K562 (cell line): Measurements from ENCODE around the gene CPOX. TPM values are rescaled to one million over a fixed set of nuclear protein-coding genes. Genes with fewer than 3 reads are reported as not detected.

Experiments used
- ATAC-seq: fragments of 200-7000 bp; cut with Tn5 transposase; 3 replicates; pipeline ENCODE4 v1.9.1; 2020; ENCODE audit warnings: moderate library complexity
- BruUV-seq: library from RNA; stranded (reverse); fragments of 400-500 nt; replicated peaks from 2 replicates; lab custom pipeline; 2021; lab: Mats Ljungman, UMichigan
- CTCF ChIA-PET: fragments of 300-600 bp; formaldehyde crosslinking; extraction: SDS; loops from one replicate; lab custom pipeline; 2021; ENCODE audit warnings: low intra/inter-chr PET ratio; lab: Yijun Ruan, JAX
- POLR2A ChIA-PET: fragments of 300-600, 350-650 bp; sonication (Branson Sonifier 250); formaldehyde crosslinking; extraction: SDS; loops from one replicate; lab custom pipeline; 2021; ENCODE audit warnings: antibody characterized with exemption, inconsistent platforms; lab: Yijun Ruan, JAX
- DNase-seq, 4 experiments: peaks; one replicate each; pipeline versions ENCODE4 v3.0.0 to v3.0.0-alpha.2; 2011 to 2018; ENCODE audit warnings: low spot score in 3 of 4, mixed read lengths in 3 of 4; ENCODE audit errors: extremely low read depth in 1 of 4
- FAIRE-seq: peaks from 2 replicates; lab custom pipeline; 2011; peaks lifted over from hg19 to GRCh38; lab: Jason Lieb, UNC
- H2AFZ ChIP-seq: 2 replicates; pipeline ENCODE4 v1.6.0; 2011; ENCODE audit warnings: low read depth, low read length, control low read depth, inconsistent platforms
- H3K27ac ChIP-seq: fragments of 200-600 bp; 3 replicates; pipeline ENCODE4 v1.8.0; 2011; ENCODE audit warnings: low read depth, mild to moderate bottlenecking, control low read depth, inconsistent platforms, low read length, moderate library complexity, mixed read lengths; ENCODE audit errors: extremely low read depth
- H3K27me3 ChIP-seq, 2 experiments: fragments of 300-600 bp in 1 of 2; 2 replicates in 1 of 2; 3 replicates in 1 of 2; pipeline versions ENCODE4 v1.6.0 to v1.8.0; 2011; ENCODE audit warnings: inconsistent platforms in 2 of 2, low read length in 2 of 2, mild to moderate bottlenecking in 1 of 2, mixed read lengths in 1 of 2, moderate library complexity in 1 of 2; ENCODE audit not compliant: control insufficient read depth in 2 of 2, insufficient read depth in 2 of 2
- H3K36me3 ChIP-seq: fragments of 300-600 bp; 3 replicates; pipeline ENCODE4 v1.8.0; 2011; ENCODE audit warnings: mild to moderate bottlenecking, low read length, inconsistent platforms; ENCODE audit not compliant: control insufficient read depth, insufficient read depth
- H3K4me1 ChIP-seq, 2 experiments: fragments of 200-600 bp in 1 of 2; replicated peaks in 1 of 2; 2 replicates in 1 of 2; 3 replicates in 1 of 2; pipeline versions ENCODE4 v1.5.1 to v1.8.0; 2011; ENCODE audit warnings: inconsistent platforms in 2 of 2, low read length in 2 of 2, mild to moderate bottlenecking in 1 of 2, mixed read lengths in 1 of 2, moderate library complexity in 1 of 2; ENCODE audit not compliant: control insufficient read depth in 2 of 2, insufficient read depth in 2 of 2
- H3K4me2 ChIP-seq: 2 replicates; pipeline ENCODE4 v1.6.1; 2011; ENCODE audit warnings: low read length, control low read depth, inconsistent platforms, mixed read lengths; ENCODE audit not compliant: insufficient read depth
- H3K4me3 ChIP-seq: fragments of 200-600 bp; sonication (generic), shearing (Covaris generic); 2 replicates; pipeline ENCODE4 v1.5.1; 2016; ENCODE audit warnings: control low read depth, inconsistent platforms
- H3K79me2 ChIP-seq: fragments of 200-600 bp; 3 replicates; pipeline ENCODE4 v1.8.0; 2011; ENCODE audit warnings: low read length, inconsistent platforms; ENCODE audit not compliant: control insufficient read depth, insufficient read depth
- H3K9ac ChIP-seq, 2 experiments: 2 replicates each; pipeline versions ENCODE4 v1.6.0 to v1.6.1; 2011; ENCODE audit warnings: low read depth in 2 of 2, low read length in 2 of 2, control low read depth in 1 of 2, inconsistent platforms in 1 of 2, mild to moderate bottlenecking in 1 of 2, mixed read lengths in 1 of 2; ENCODE audit not compliant: insufficient read depth in 1 of 2
- H3K9me1 ChIP-seq: one replicate; pipeline ENCODE4 v1.6.0; 2011; ENCODE audit warnings: inconsistent platforms, mild to moderate bottlenecking, low read length, moderate library complexity; ENCODE audit not compliant: control insufficient read depth, insufficient read depth
- H3K9me3 ChIP-seq: replicated peaks from 2 replicates; pipeline ENCODE4 v1.5.1; 2011; ENCODE audit warnings: low read depth, low read length, inconsistent platforms; ENCODE audit not compliant: control insufficient read depth, insufficient read depth
- H4K20me1 ChIP-seq: replicated peaks from 2 replicates; pipeline ENCODE4 v1.6.1; 2011; ENCODE audit warnings: low read length, inconsistent platforms, mixed read lengths; ENCODE audit not compliant: control insufficient read depth, insufficient read depth
- BRCA1 ChIP-seq, 2 experiments: fragments of 450-650 bp in 1 of 2; sonication (generic) in 1 of 2; formaldehyde crosslinking in 1 of 2; IDR thresholded peaks; 2 replicates each; pipeline versions ENCODE4 v1.5.0 to v1.6.1; 2017 to 2020; ENCODE audit warnings: mild to moderate bottlenecking in 1 of 2, missing genetic modification reagents in 1 of 2
- CREB3L1 ChIP-seq: fragments of 450-650 bp; IDR thresholded peaks from 2 replicates; pipeline ENCODE4 v1.6.1; 2014; ENCODE audit warnings: low read depth, mild to moderate bottlenecking, moderate library complexity, borderline replicate concordance
- GABPB1 ChIP-seq: sonication (generic); formaldehyde crosslinking; IDR thresholded peaks from 2 replicates; pipeline ENCODE4 v1.8.0; 2022; ENCODE audit warnings: mild to moderate bottlenecking, missing genetic modification reagents
- JUN ChIP-seq, 2 experiments: sonication (generic) in 1 of 2; formaldehyde crosslinking in 1 of 2; IDR thresholded peaks; 2 replicates each; pipeline versions ENCODE4 v1.6.1 to v1.8.0; 2012 to 2022; ENCODE audit warnings: borderline replicate concordance in 2 of 2, mild to moderate bottlenecking in 2 of 2, improper control_type of control experiment in 1 of 2, low read depth in 1 of 2, low read length in 1 of 2, missing genetic modification reagents in 1 of 2
- KHSRP ChIP-seq: fragments of 450-650 bp; IDR thresholded peaks from 2 replicates; pipeline ENCODE4 v1.6.1; 2017
- L3MBTL2 ChIP-seq: fragments of 450-650 bp; IDR thresholded peaks from 2 replicates; pipeline ENCODE4 v1.6.1; 2016; ENCODE audit warnings: mild to moderate bottlenecking, moderate library complexity
- MAZ ChIP-seq, 2 experiments: fragments of 450-650 bp in 1 of 2; sonication (generic) in 1 of 2; formaldehyde crosslinking; IDR thresholded peaks in 1 of 2; conservative IDR thresholded peaks in 1 of 2; 2 replicates each; pipeline versions ENCODE4 v1.4.0 to v1.5.0; 2020; ENCODE audit warnings: mild to moderate bottlenecking in 1 of 2, missing genetic modification reagents in 1 of 2
- MBD2 ChIP-seq: sonication (generic); IDR thresholded peaks from 2 replicates; pipeline ENCODE4 v1.6.1; 2016; ENCODE audit warnings: low read depth, borderline replicate concordance
- POLR2H ChIP-seq: IDR thresholded peaks from 2 replicates; pipeline ENCODE4 v1.6.1; 2016; ENCODE audit warnings: missing genetic modification characterization, low read depth, mild to moderate bottlenecking, control low read depth, missing compliant biosample characterization, moderate library complexity
- SP2 ChIP-seq: IDR thresholded peaks from 2 replicates; pipeline ENCODE4 v1.6.1; 2011; ENCODE audit warnings: mild to moderate bottlenecking, low read depth, low read length, moderate library complexity; ENCODE audit not compliant: poor library complexity, severe bottlenecking; ENCODE audit errors: extremely low read depth
- ZHX1 ChIP-seq: fragments of 150-350 bp; conservative IDR thresholded peaks from 2 replicates; pipeline ENCODE4 v1.6.1; 2014; ENCODE audit warnings: low read length
- ZNF133 ChIP-seq: fragments of 250-450 bp; sonication (Bioruptor Pico); IDR thresholded peaks from 2 replicates; pipeline ENCODE4 v1.4.0; 2020; ENCODE audit warnings: mild to moderate bottlenecking
- ZNF395 ChIP-seq: fragments of 200-800 bp; sonication (Bioruptor generic); IDR thresholded peaks from 2 replicates; pipeline ENCODE4 v1.6.1; 2017; ENCODE audit warnings: missing genetic modification characterization, missing compliant biosample characterization
- ZNF655 ChIP-seq: fragments of 250-450 bp; sonication (Bioruptor Pico); IDR thresholded peaks from 2 replicates; pipeline ENCODE4 v1.5.0; 2021
- ZNF699 ChIP-seq: fragments of 250-450 bp; sonication (Bioruptor Pico); IDR thresholded peaks from 2 replicates; pipeline ENCODE4 v1.8.0; 2021; ENCODE audit warnings: mild to moderate bottlenecking, moderate library complexity; ENCODE audit not compliant: insufficient replicate concordance
- ZNF77 ChIP-seq: fragments of 250-450 bp; sonication (Bioruptor Pico); IDR thresholded peaks from 2 replicates; pipeline ENCODE4 v1.5.0; 2020
- in situ Hi-C: fragments of 300-500 bp; cut with MboI; formaldehyde crosslinking; loops from 4 replicates; pipeline ENCODE4 v1.15.0; 2018; ENCODE audit warnings: inconsistent platforms, mixed read lengths
- intact Hi-C: fragments of 100-400 bp; cut with micrococcal nuclease; formaldehyde crosslinking; loops from 2 replicates; pipeline ENCODE4 v1.14.2; 2022
- polyA plus RNA-seq, 8 experiments: library from polyadenylated mRNA; depleted of rRNA in 4 of 8; stranded (reverse) in 5 of 8; unstranded in 3 of 8; fragments of >200 nt; fragmentation: Nextera tagmentation in 2 of 8; fragmentation: Illumina TruSeq in 1 of 8; extraction: Ambion mirVana in 2 of 8; extraction: Trizol in 1 of 8; gene quantifications; 2 replicates each; pipeline versions ENCODE4 v1.2.1 to v1.2.3, GENCODE V29; 2011 to 2014; ENCODE audit warnings: inconsistent platforms in 1 of 8, missing spikeins in 1 of 8
- total RNA-seq, 7 experiments: library from RNA; depleted of rRNA in 6 of 7; stranded (reverse); fragments of >200 nt in 6 of 7; fragmentation: Illumina TruSeq in 2 of 7; extraction: Trizol in 2 of 7; gene quantifications; 2 replicates each; pipeline versions ENCODE4 v1.2.1 to v1.2.3, GENCODE V29; 2011 to 2021; ENCODE audit warnings: low replicate concordance in 1 of 7

Gene CPOX
- total and polyA plus RNA-seq, 9 of the 15 experiments (the other 6 are each of a cell fraction or from before 2014, with no cell fraction given): 14.6 to 82.1 (median 24.8) TPM

GRCh38 chr3:98628317-98628716 lies 34.9 kb upstream of the CPOX start:
- no TSS peak for BruUV-seq
- Histone ChIP-seq H3K79me2 (no peaks in the 10 kb centered on the region), H3K36me3 (no peaks in the 10 kb centered on the region), H3K9ac (no peak overlapping the region), H4K20me1 (no peaks in the 10 kb centered on the region), H3K4me2 (no peak overlapping the region), H3K4me3 (no peak overlapping the region), H3K27me3 (no peaks in the 10 kb centered on the region), H3K4me1 (no peaks in the 10 kb centered on the region), H3K27ac (no peak overlapping the region), H3K9me1 (no peaks in the 10 kb centered on the region), H3K9me3 (no peaks in the 10 kb centered on the region), H2AFZ (no peak overlapping the region)
- ChIA-PET POLR2A (interaction anchor here (0.6 kb wide), 1 partner anchor 19 kb away, joined by 3 read pairs; no protein-coding TSS in a partner anchor), CTCF (no interaction called here)
- DNase-seq (no peak), ATAC-seq (no peak), FAIRE-seq (no peak)
- intact Hi-C loops: no loop called here
- in situ Hi-C loops: no loop called here
- TF ChIP-seq ZNF655: no peak
- TF ChIP-seq ZNF133 (CRISPR knock-in tag): no peak
- TF ChIP-seq ZNF77 (CRISPR knock-in tag): no peak
- TF ChIP-seq MAZ (CRISPR knock-in tag; conservative IDR thresholded peaks at IDR 0.05 in 1 of 2, IDR thresholded peaks at IDR 0.05 in 1 of 2): no peak
- no peak for TF ChIP-seq ZNF699
- TF ChIP-seq L3MBTL2: no peak
- no peak for TF ChIP-seq JUN (IDR thresholded peaks at IDR 0.05; ENCODE audit: borderline replicate concordance, low read depth, low read length)
- no peak for TF ChIP-seq JUN (CRISPR knock-in tag; IDR thresholded peaks at IDR 0.05; ENCODE audit: borderline replicate concordance)
- TF ChIP-seq POLR2H (tag): no peak
- no peak for TF ChIP-seq ZHX1
- TF ChIP-seq SP2: no peak
- TF ChIP-seq KHSRP: no peak
- TF ChIP-seq CREB3L1: no peak
- TF ChIP-seq ZNF395 (CRISPR knock-in tag): no peak
- no peak for TF ChIP-seq MBD2
- TF ChIP-seq BRCA1 (IDR thresholded peaks at IDR 0.05): no peak
- no peak for TF ChIP-seq BRCA1 (CRISPR knock-in tag; IDR thresholded peaks at IDR 0.05)
- no peak for TF ChIP-seq GABPB1 (CRISPR knock-in tag)
